ENCODE measurements around the gene CRBN. TPM values are rescaled to one million over a fixed set of nuclear protein-coding genes. Genes with fewer than 3 reads are reported as not detected.

The CRBN gene
- total RNA-seq, 2 experiments from 2014 or later, result 144 to 148 TPM

GRCh38 chr3:3102751-3103150, 76.7 kb downstream of the CRBN start:
- DNase-seq, result no peak
- no peak for ATAC-seq (ENCODE audit: poor library complexity)
- no peak for TF ChIP-seq CTCF (IDR thresholded peaks at IDR 0.05)
- Histone ChIP-seq H3K4me3 (ENCODE audit: low read length) (no peak overlapping the region), H3K36me3 (ENCODE audit: insufficient read depth, low read length) (no peaks in the 10 kb centered on the region), H3K4me1 (ENCODE audit: insufficient read depth, low read length) (no peaks in the 10 kb centered on the region), H3K27me3 (ENCODE audit: control insufficient read depth in 1 of 2, insufficient read depth in 2 of 2, low read length in 2 of 2) (no peaks in the 10 kb centered on the region), H3K27ac (ENCODE audit: low read depth in 1 of 2, low read length in 2 of 2) (no peak overlapping the region), H3K9me3 (ENCODE audit: control insufficient read depth in 1 of 2, insufficient read depth in 1 of 2, low read length in 2 of 2) (no peaks in the 10 kb centered on the region)
- Mint-ChIP-seq H3K4me1 (ENCODE audit: low read depth) (no peaks in the 10 kb centered on the region), H3K27ac (no peak overlapping the region), H3K36me3 (ENCODE audit: low read depth) (no peaks in the 10 kb centered on the region), H3K4me3 (no peak overlapping the region), H3K9me3 (no peaks in the 10 kb centered on the region), H3K27me3 (peaks cover 10% of the 10 kb centered on the region)
- intact Hi-C loops (cut with DNase I, micrococcal nuclease), result no loop called here
- CTCF ChIA-PET, result no interaction called here
- POLR2A ChIA-PET, result no interaction called here

- no peaks in the 10 kb centered on the region for H3K36me3 Mint-ChIP-seq (ENCODE audit: low read depth)
- POLR2A ChIA-PET, result no interaction called here
Observed at GRCh38 chr3:3101660-3102458, 77.6 kb downstream of the CRBN start.

More at GRCh38 chr3:3101660-3102458, 77.6 kb downstream of the CRBN start:
- no peak for TF ChIP-seq CTCF (IDR thresholded peaks at IDR 0.05)
- Histone ChIP-seq H3K4me3 (ENCODE audit: low read length) (no peak overlapping the region), H3K27me3 (ENCODE audit: control insufficient read depth in 1 of 2, insufficient read depth in 2 of 2, low read length in 2 of 2) (no peaks in the 10 kb centered on the region), H3K27ac (ENCODE audit: low read depth in 1 of 2, low read length in 2 of 2) (no peak overlapping the region), H3K4me1 (ENCODE audit: insufficient read depth, low read length) (no peaks in the 10 kb centered on the region), H3K9me3 (ENCODE audit: control insufficient read depth in 1 of 2, insufficient read depth in 1 of 2, low read length in 2 of 2) (no peaks in the 10 kb centered on the region), H3K36me3 (ENCODE audit: insufficient read depth, low read length) (no peaks in the 10 kb centered on the region)
- intact Hi-C loops (cut with DNase I, micrococcal nuclease), result loop anchor here in 1 of 2 experiments (2.0 kb wide), 1 partner anchor 27 kb away; no protein-coding TSS in a partner anchor
- peaks cover 9% of the 10 kb centered on the region for H3K27me3 Mint-ChIP-seq
- no peak for ATAC-seq (ENCODE audit: poor library complexity)
- no peak for DNase-seq
- no peak overlapping the region for H3K27ac Mint-ChIP-seq
- no peaks in the 10 kb centered on the region for H3K4me1 Mint-ChIP-seq (ENCODE audit: low read depth)
- H3K9me3 Mint-ChIP-seq, result no peaks in the 10 kb centered on the region
- CTCF ChIA-PET, result interaction anchor here (1.0 kb wide), 1 partner anchor 12 kb away, joined by 3 read pairs; no protein-coding TSS in a partner anchor
- H3K4me3 Mint-ChIP-seq, result no peak overlapping the region

Other genes starting within 250 kb of the CRBN start
- under 1 TPM; 0.59 to 0.99 TPM for gene IL5RA, start 69.3 kb downstream of the CRBN start, total RNA-seq
- 10 to 100 TPM; 25.8 to 30.7 TPM for gene TRNT1, start 52.8 kb downstream of the CRBN start, total RNA-seq